OCI-LY3 (cell line): Measurements from ENCODE around the gene THPO.
"Not testable (repeated sequence)": the region's sequence is repeated elsewhere in the genome, so short reads cannot be mapped to it uniquely, and the experiment has no call there.

Experiments used
- H2AFZ ChIP-seq: fragments of 200-600, 300-600 bp; shearing (Covaris generic); 2 replicates; pipeline ENCODE4 v1.6.0; 2014; ENCODE audit warnings: antibody characterized with exemption, low read depth, low read length
- H3K27ac ChIP-seq: fragments of 200-600, 300-600 bp; sonication (generic); 2 replicates; pipeline ENCODE4 v1.5.1; 2014; ENCODE audit warnings: mild to moderate bottlenecking, low read length, moderate library complexity, mixed read lengths
- H3K27me3 ChIP-seq: fragments of 200-600, 300-600 bp; sonication (generic); 2 replicates; pipeline ENCODE4 v1.6.1; 2014; ENCODE audit warnings: low read depth, low read length, mixed read lengths
- H3K36me3 ChIP-seq: fragments of 200-600, 300-600 bp; sonication (generic); replicated peaks from 2 replicates; pipeline ENCODE3; 2014; ENCODE audit warnings: low read depth, low read length, mixed read lengths
- H3K4me1 ChIP-seq: fragments of 300-600, 200-600 bp; sonication (generic); 2 replicates; pipeline ENCODE4 v1.6.1; 2014; ENCODE audit warnings: low read length, mixed read lengths
- H3K4me2 ChIP-seq: fragments of 200-600, 300-600 bp; sonication (generic); 2 replicates; pipeline ENCODE4 v1.6.1; 2014; ENCODE audit warnings: low read length, mixed read lengths
- H3K4me3 ChIP-seq: fragments of 300-600, 200-600 bp; sonication (generic); 2 replicates; pipeline ENCODE4 v1.5.1; 2014; ENCODE audit warnings: antibody characterized with exemption, mild to moderate bottlenecking, low read length, moderate library complexity
- H3K79me2 ChIP-seq: fragments of 300-600, 200-600 bp; shearing (Covaris generic); 2 replicates; pipeline ENCODE4 v1.6.1; 2014; ENCODE audit warnings: mild to moderate bottlenecking, low read length, mixed read lengths
- H3K9ac ChIP-seq: fragments of 300-600, 200-600 bp; shearing (Covaris generic); 2 replicates; pipeline ENCODE4 v1.6.0; 2014; ENCODE audit warnings: mild to moderate bottlenecking, low read length, moderate library complexity
- H3K9me3 ChIP-seq: fragments of 200-600, 300-600 bp; shearing (Covaris generic); 2 replicates; pipeline ENCODE4 v1.6.1; 2014; ENCODE audit warnings: low read length, mixed read lengths; ENCODE audit not compliant: insufficient read depth
- H4K20me1 ChIP-seq: fragments of 200-600, 300-600 bp; sonication (generic); 2 replicates; pipeline ENCODE4 v1.6.1; 2016; ENCODE audit warnings: low read length, mixed read lengths; ENCODE audit not compliant: insufficient read depth
- CTCF ChIP-seq: fragments of 200-600, 300-600 bp; sonication (generic); IDR thresholded peaks from 2 replicates; pipeline ENCODE4 v1.5.1; 2014; ENCODE audit warnings: antibody characterized with exemption, low read length, low read depth
- EZH2phosphoT487 ChIP-seq: fragments of 200-600 bp; shearing (Covaris generic); IDR thresholded peaks from 2 replicates; pipeline ENCODE4 v1.6.1; 2018; ENCODE audit warnings: antibody characterized with exemption, mixed run types, low read depth

THPO gene

GRCh38 chr3:184341925-184342324 lies 36.1 kb downstream of the THPO start:
- Histone ChIP-seq H3K9me3 (no peaks in the 10 kb centered on the region), H3K27me3 (no peaks in the 10 kb centered on the region), H3K4me3 (no peak overlapping the region), H4K20me1 (0 out of 2 replicates have a peak, but pooled peaks cover 2% of the 10 kb centered on the region), H3K9ac (no peak overlapping the region), H2AFZ (no peak overlapping the region), H3K27ac (no peak overlapping the region), H3K4me2 (no peak overlapping the region), H3K79me2 (no peaks in the 10 kb centered on the region), H3K4me1 (no peaks in the 10 kb centered on the region), H3K36me3 (peaks cover 6% of the 10 kb centered on the region)
- TF ChIP-seq CTCF, result no peak
- TF ChIP-seq EZH2phosphoT487, result no peak

GRCh38 chr3:184339451-184340135 lies 38.4 kb downstream of the THPO start:
- H3K27ac ChIP-seq, H2AFZ ChIP-seq, H3K27me3 ChIP-seq, H3K79me2 ChIP-seq, H3K4me2 ChIP-seq, H3K4me3 ChIP-seq, H3K9ac ChIP-seq, H3K9me3 ChIP-seq, H3K4me1 ChIP-seq: not testable (repeated sequence)
- Histone ChIP-seq H3K36me3 (peaks cover 18% of the 10 kb centered on the region), H4K20me1 (peaks cover 10% of the 10 kb centered on the region; the same call in 1 of the 2 replicates)

GRCh38 chr3:184339001-184339400 lies 39.0 kb downstream of the THPO start:
- H3K9me3 ChIP-seq, result no peaks in the 10 kb centered on the region
- TF ChIP-seq EZH2phosphoT487 (no peak), CTCF (no peak)
- peaks cover 4% of the 10 kb centered on the region; the same call in 1 of the 2 replicates for H3K4me1 ChIP-seq
- H4K20me1 ChIP-seq, result peaks cover 16% of the 10 kb centered on the region
- H3K36me3 ChIP-seq, result peaks cover 24% of the 10 kb centered on the region
- no peak overlapping the region for H3K9ac ChIP-seq
- no peak overlapping the region for H3K27ac ChIP-seq
- no peak overlapping the region for H3K4me3 ChIP-seq
- H3K27me3 ChIP-seq, result no peaks in the 10 kb centered on the region
- H3K79me2 ChIP-seq, result no peaks in the 10 kb centered on the region
- no peak overlapping the region for H2AFZ ChIP-seq
- H3K4me2 ChIP-seq, result no peak overlapping the region

- Histone ChIP-seq H3K9ac (no peak overlapping the region), H3K27ac (no peak overlapping the region), H3K9me3 (no peaks in the 10 kb centered on the region), H2AFZ (no peak overlapping the region), H3K27me3 (no peaks in the 10 kb centered on the region), H3K4me2 (no peak overlapping the region), H3K36me3 (peaks cover 29% of the 10 kb centered on the region), H4K20me1 (peaks cover 21% of the 10 kb centered on the region), H3K4me1 (peaks cover 4% of the 10 kb centered on the region; the same call in 1 of the 2 replicates), H3K79me2 (no peaks in the 10 kb centered on the region), H3K4me3 (no peak overlapping the region)
- TF ChIP-seq EZH2phosphoT487 (no peak), CTCF (no peak)
Observed at GRCh38 chr3:184338511-184338945, 39.5 kb downstream of the THPO start.
